GM12878 (cell line): ENCODE measurements around the gene CLIP2.

ENCODE experiments used
- CBFB ChIP-seq: IDR thresholded peaks from 2 replicates; pipeline ENCODE4 v1.6.1; 2016; ENCODE audit warnings: antibody characterized with exemption, low read depth
- CTCF ChIP-seq, 3 experiments: IDR thresholded peaks in 2 of 3; conservative IDR thresholded peaks in 1 of 3; 2 replicates each; pipeline ENCODE4 v1.5.1; 2011; ENCODE audit warnings: low read depth in 3 of 3, low read length in 3 of 3, mild to moderate bottlenecking in 3 of 3, control low read depth in 2 of 3, moderate library complexity in 2 of 3, inconsistent platforms in 1 of 3, mixed read lengths in 1 of 3; ENCODE audit not compliant: control insufficient read depth in 2 of 3, insufficient read depth in 1 of 3; ENCODE audit errors: extremely low read depth in 1 of 3
- MTA2 ChIP-seq: fragments of 450-650 bp; IDR thresholded peaks from 2 replicates; pipeline ENCODE4 v1.6.1; 2016; ENCODE audit warnings: low read depth, mild to moderate bottlenecking, moderate library complexity
- MYC ChIP-seq: IDR thresholded peaks from 2 replicates; pipeline ENCODE4 v1.6.1; 2011; ENCODE audit warnings: mild to moderate bottlenecking, low read length, moderate library complexity, inconsistent platforms; ENCODE audit not compliant: insufficient read depth, insufficient replicate concordance, insufficient read length, severe bottlenecking
- POLR2A ChIP-seq: IDR thresholded peaks from 2 replicates; pipeline ENCODE4 v1.6.1; 2011; ENCODE audit warnings: low read depth, mild to moderate bottlenecking, low read length
- SRF ChIP-seq, 2 experiments: IDR thresholded peaks; 2 replicates each; pipeline ENCODE4 v1.6.1; 2011; ENCODE audit warnings: low read depth in 2 of 2, low read length in 2 of 2, mild to moderate bottlenecking in 1 of 2, moderate library complexity in 1 of 2
- SUZ12 ChIP-seq: fragments of 200-600 bp; sonication (generic); IDR thresholded peaks from one replicate; pipeline ENCODE4 v1.6.1; 2018; ENCODE audit warnings: antibody characterized with exemption, mild to moderate bottlenecking; ENCODE audit not compliant: unreplicated experiment

DNA sequence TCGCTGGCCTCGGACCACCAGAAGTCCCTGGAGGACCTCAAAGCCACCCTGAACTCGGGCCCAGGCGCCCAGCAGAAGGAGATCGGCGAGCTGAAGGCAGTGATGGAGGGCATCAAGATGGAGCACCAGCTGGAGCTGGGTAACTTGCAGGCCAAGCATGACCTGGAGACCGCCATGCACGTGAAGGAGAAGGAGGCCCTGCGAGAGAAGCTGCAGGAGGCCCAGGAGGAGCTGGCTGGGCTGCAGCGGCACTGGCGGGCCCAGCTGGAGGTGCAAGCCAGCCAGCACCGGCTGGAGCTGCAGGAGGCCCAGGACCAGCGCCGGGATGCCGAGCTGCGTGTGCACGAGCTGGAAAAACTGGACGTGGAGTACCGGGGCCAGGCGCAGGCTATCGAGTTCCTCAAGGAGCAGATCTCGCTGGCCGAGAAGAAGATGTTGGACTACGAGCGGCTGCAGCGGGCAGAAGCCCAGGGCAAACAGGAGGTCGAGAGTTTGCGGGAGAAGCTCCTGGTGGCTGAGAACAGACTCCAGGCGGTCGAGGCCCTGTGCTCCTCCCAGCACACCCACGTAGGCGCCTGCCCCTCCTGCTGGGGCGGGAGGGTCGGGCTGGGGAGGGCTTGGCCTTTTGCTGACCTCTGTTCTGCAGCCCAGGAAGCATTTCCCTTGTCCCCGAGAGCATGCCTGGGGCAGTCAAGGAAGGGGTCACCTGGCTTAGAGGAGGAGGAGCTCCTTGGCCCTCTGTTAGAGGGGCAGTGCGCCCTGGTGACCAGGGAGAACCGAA is 87.2 kb downstream of the CLIP2 start:
- no peak for TF ChIP-seq SRF (IDR thresholded peaks at IDR 0.05; ENCODE audit: low read depth in 2 of 2, low read length in 2 of 2)
- TF ChIP-seq CTCF (IDR thresholded peaks at IDR 0.05 in 2 of 3, conservative IDR thresholded peaks at IDR 0.05 in 1 of 3; ENCODE audit: control insufficient read depth in 2 of 3, extremely low read depth in 1 of 3, insufficient read depth in 1 of 3, low read depth in 3 of 3, low read length in 3 of 3), result no peak
- no peak for TF ChIP-seq SUZ12
- TF ChIP-seq MYC, result no peak
- TF ChIP-seq CBFB, result no peak
- no peak for TF ChIP-seq POLR2A
- TF ChIP-seq MTA2, result no peak
